ENCODE results near the gene TOMM40L.

TOMM40L gene

DNA sequence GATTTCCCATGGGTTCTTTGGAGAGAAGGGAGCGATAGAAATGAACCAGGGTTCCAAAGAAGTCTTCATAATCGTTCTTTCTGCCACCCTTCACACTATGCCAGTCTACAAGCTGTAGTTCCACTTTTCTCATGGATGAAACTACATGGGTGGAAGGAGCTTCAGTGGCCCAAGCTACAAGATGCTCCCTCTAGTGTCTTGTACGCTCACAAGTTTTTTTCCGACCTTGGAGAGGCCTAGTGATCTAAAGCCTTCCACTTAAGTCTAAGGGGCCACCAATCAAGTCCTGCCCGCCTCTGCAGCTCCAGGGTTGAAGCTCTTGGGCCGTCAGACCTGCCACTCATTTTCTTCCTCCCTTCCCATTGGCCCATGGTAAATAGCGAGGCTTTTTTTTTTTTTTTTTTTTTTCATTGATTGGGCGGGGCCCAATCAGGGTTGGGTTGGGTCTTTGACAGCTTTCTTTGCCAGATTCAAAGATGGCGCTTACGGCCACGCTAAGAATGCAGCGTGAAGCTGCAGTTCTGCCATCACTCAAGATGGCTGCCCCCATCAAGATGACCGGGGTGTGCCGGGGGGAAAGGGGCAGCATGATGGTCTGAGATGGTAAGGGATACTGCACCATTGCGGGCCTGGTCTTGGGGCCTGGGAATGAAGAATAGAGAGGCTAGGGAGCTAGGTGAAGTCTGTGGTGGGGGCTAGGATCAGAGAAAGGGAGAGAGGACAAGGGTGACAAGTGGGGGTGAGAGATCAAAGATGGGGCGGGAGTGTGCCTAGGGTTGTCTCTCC lies at the start of gene TOMM40L:
Gene TOMM40L (plus strand): TSS at position 527 of the 786 bp plus-strand sequence. CDS start 430 bp downstream, outside the sequence.
- peak; percentile 99 for FAIRE-seq

GRCh38 chr1:161176468-161177111 lies 49.3 kb upstream of the TOMM40L start:
- FAIRE-seq, result no peak

DNA sequence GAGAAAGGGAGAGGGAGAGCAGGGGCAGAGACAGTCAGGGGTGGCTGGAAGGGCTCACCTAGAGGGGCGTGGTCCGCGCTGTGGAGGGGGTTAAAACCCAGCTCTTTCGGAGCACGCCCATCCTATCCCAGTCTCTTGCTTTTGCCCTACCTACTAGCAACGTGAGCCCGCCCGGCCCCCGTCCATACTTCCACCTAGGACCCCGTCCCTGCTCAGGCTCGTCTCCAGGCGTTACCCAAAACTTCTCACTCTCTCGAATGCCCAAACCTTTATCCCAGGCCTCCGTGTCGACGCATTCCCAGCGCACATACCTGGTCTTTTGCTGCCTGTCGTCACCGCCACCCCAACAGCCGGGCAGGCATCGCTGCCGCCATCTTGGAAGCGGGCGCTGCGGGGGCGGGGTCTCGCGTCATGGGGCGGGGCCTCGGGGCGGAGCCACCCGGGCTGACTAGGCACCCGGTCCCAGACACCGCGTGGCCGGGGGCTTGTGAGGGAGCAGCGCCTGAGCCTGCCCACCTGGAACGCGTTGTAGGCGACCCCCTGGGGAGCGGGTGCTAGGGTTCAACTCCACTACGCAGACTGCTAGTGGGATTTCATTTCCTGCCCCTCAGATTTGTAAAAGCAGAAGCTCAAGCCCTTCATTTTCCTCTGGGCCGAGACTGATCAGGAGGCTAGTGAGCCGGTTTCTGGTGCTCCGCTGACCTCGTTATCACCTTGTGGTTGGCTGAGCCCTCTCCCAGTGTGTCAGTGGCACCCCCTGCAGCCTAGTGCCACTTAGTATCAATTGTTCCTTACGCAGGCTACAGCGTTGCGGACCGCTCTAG lies 48.5 kb upstream of the TOMM40L start, which contains the start of gene B4GALT3:
Gene B4GALT3 (minus strand): TSS at position 396 of the 824 bp plus-strand sequence. CDS start 1,447 bp downstream, outside the sequence.
- FAIRE-seq, result no peak

- no peak for FAIRE-seq
These were observed 48.0 kb upstream of the TOMM40L start for GRCh38 chr1:161177936-161178244.

DNA sequence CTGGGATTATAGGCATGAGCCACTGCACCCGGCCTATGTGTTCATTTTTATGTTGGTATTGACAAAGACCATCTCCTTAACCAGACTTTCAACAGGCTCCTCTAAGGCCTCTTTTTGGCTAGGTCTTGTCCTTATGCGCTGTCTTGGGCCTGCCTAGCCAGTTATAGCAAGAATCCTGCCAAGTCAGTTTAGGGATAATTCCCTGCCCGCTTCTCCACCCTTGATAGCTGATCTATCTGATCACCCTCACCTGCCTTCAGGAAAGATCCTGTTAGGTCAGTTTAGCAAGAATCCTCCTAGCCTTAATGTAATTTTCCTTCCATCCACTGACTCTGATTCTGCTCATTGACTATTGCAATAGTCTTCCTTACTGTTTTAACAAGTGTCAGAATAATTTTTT lies 46.2 kb upstream of the TOMM40L start:
- no peak for FAIRE-seq

DNA sequence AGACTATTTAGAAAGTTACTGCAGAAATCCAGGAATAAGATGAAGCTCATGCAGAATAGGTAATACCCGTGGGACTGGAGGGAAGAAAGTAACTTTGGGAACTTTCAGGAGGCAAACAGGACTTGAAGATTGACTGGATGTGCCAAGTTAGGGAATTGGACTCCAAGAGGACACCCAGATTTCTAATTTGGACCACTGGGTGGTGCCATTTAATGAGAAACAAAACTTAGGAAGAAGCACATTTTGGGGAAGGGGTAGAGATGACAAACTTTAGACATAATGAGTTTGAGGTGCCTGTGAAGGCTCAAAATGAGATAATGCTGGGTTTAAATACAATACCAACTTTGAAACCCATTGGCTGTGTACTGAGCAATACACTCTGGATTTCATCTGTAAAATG lies 45.2 kb upstream of the TOMM40L start:
- no peak for FAIRE-seq

GRCh38 chr1:161182214-161182613 lies 43.6 kb upstream of the TOMM40L start:
- FAIRE-seq, result no peak

- FAIRE-seq, result no peak
These were observed 40.6 kb upstream of the TOMM40L start for GRCh38 chr1:161185282-161185682.

GRCh38 chr1:161185732-161186311 lies 40.0 kb upstream of the TOMM40L start:
- no peak for FAIRE-seq

DNA sequence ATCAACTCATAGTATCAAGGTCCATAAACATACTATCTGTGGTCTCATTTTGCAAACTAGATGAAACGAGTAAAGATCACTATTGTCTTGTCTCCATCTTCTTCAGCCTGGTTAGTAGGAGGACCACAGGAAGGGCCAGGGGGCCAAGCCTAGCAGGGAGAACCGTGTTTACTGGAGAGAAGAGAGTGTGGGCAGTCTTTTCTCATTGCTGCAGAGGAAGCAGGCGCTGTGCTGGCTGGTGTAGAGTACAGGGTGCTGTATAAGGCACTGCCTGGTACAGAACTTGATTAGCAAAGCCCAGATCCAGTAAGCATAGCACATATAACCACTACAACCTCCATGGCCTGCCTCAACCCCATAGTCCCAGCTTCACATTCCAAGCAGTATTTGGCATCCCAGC lies 38.5 kb upstream of the TOMM40L start:
- no peak for FAIRE-seq

DNA sequence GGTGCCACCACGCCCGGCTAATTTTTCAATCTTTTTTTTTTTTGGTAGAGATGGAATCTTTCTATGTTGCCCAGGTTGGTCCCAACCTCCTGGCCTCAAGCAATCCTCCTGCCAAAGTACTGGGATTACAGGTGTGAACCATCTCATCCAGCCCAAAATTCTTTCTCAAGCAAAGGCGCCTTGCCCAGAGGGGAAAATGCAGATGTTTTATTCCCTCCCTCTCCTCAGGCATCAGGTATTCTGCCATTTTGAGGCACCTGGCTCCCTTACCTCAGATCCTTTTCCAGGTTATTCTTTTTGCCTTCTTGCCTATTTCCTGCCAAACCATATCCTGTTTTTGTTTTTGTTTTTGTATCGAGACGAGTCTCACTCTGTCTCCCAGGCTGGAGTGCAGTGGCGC lies 37.5 kb upstream of the TOMM40L start:
- FAIRE-seq, result no peak

GRCh38 chr1:161189036-161189435 lies 36.8 kb upstream of the TOMM40L start:
- no peak for FAIRE-seq

DNA sequence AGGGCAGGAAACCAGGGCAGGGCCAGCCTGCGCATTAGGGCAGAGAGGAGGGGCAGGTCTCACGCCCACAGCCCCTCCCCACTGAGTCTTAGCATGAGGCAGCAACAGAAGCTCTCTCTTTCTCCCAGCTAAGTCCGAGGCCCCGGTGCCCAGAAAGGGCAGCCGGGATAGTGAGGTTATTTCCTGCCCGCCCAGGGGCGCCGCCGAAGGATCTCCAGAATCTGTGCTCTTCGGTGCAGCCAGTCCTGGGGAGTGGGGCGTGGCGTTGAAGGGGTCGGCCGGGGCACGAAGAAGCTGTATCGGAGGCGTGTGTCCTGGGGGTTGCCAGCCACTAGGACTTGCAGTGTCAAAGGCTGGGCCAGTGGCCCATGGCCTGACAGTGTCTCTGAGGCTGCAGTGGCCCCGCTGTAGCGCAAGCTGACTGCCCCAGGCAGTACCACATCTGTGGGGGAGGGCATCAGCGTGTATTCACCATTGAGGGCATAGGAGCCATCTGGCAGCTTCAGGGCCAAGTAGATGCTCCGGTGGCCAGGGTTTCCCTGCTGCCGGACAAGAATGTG lies 34.8 kb upstream of the TOMM40L start:
- FAIRE-seq, result no peak

DNA sequence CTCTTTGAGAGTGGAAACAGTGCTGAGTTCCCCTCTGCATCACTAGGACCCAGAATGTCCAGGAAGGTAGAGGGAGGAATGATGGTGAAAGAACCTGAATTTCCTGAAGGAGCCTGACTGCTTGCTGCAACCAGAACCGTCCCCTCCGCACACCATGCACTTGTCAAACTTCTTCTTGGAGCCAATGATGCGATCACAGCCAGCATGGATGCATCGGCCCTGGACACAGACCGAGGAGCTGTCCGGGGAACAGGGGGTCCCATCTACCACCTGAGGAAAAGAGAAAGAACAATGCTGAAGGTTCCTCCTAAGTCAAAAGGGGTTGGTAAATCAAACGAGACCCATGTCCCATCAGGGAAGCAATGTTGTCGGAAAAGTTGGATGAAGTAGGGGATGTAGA lies 33.9 kb upstream of the TOMM40L start:
- FAIRE-seq, result no peak

- FAIRE-seq, result no peak
These were observed 33.1 kb upstream of the TOMM40L start for GRCh38 chr1:161192476-161193465.

DNA sequence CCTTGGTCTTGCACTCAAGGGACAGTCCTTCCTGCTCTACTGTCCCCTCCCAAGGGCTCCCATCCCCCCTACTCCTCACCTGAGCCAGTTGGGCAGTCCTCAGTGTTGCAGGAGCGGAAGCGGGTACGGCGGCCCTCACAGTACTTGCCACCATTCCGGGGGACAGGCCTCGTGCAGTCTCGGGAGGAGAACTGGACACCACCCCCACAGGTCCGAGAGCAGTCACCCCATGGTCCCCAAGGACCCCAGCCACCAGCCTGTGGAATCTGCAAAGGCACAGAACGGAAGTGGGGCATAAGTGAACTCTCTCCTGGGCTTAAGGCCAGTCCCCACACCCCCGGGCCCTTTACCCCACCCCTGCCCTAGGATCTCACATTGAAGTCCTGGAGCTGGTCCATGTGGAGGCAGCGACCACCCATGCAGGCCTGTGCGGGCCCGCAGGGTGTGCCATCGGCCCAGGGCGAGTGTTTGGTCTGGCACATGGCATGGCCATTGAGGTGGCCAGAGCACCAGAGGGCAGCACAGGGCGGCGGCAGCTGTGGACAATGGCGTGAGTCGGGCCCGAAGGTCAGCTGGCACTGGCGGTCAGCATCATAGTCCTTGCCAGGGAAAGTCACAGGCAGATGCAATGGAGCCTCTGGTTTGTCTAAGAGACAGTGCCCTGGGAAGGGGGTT lies 32.2 kb upstream of the TOMM40L start:
- FAIRE-seq, result no peak

GRCh38 chr1:161195171-161195570 lies 30.7 kb upstream of the TOMM40L start:
- FAIRE-seq, result no peak

DNA sequence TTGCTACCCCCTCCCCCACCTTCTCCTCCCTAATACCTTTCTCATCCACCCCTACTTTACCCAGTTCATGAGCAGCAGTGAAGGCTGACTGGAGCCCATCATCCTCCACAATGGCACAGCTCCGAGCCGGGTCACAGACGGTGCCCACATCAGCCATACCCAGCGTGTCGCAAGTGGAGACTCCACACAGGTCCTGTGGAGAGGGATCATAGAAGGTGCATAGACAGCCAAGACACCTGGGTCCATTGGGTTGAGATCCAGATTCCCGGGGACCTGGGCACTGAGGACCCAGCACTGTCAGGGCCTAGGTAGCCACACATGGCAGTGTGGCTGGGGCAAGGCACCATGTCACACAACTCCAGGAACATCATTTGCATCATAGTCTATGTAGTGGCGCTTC lies 29.7 kb upstream of the TOMM40L start:
- no peak for FAIRE-seq

DNA sequence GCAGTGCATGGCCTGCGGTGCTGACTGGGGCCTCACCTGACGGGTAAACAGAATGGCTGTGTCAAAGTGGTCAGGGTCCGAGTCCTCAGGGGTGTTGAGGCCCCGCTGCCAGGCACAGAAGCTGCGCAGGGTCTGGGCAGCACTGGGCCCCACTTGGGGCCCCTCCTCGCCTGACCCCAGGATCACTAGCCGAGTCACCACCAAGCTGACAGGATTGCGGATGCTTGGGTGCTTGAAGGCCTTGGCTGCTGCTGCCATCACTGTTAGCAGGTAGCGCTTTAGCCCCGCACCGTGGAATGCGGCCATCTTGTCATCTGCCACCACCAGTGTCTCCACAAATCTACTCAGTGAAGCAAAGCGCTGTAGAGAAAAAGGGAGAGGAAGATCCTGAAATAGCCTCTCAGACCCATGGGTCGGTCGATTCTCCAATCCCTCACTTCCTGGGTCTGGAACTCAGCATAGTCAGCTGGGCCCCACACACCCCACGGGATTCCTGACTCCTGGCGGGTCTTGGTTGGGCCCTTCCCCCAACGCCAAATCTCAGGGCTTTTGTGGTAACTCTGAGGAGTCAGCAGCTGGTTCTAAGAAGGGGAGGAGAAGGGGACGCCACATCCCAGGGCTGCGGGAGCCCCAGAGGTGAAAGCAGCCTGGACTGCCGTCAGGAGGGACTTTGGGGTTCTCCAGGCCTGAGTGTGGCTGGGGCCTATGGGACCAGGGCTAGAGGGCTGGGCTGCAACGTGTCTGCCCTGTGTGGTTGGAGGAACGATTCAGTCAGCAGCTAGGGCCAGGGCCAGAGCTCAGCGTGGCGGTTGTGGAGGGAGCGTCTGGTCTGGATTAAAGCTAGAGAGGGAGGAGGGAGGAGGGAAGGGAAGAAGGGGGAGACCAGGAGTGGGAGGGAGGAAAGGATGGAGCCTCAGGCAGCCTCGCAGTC lies 29.1 kb upstream of the TOMM40L start:
- FAIRE-seq, result no peak
